ENCODE data around the gene ATOH8.

The ATOH8 gene

GRCh38 chr2:85737481-85737880 is 16.3 kb upstream of the ATOH8 start:
- TF ChIP-seq YY1 (IDR thresholded peaks at IDR 0.05; ENCODE audit: insufficient read depth, insufficient read length), result no peak
- TF ChIP-seq ZNF274 (IDR thresholded peaks at IDR 0.05; ENCODE audit: low read depth, low read length), result no peak
- no peak for TF ChIP-seq SUZ12 (IDR thresholded peaks at IDR 0.05; ENCODE audit: extremely low read depth, insufficient read depth, insufficient read length)
- H3K4me1 ChIP-seq (ENCODE audit: insufficient read depth, insufficient read length), result peaks cover 4% of the 10 kb centered on the region

DNA sequence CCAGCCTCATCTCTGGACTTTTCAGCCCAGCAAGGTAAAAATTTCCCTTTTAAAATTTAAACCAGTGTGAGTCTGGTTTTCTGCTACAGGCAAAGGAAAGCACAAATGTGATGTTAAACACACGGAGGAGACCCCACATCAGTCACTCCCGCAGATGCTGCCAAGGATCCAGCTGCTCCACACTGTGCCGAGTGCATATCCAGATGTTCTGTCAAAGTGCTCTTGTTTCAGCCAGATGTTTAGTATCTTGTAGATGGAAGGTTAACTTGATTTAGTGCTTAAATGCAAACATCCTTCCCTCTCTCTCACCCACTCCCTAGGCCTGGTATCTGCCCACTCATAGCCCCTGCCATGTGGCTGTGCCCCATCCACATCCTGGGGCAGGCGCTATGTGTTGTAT is 15.8 kb upstream of the ATOH8 start:
- no peak overlapping the region for H3K9ac ChIP-seq (ENCODE audit: insufficient read length, low read depth)
- no peaks in the 10 kb centered on the region for H3K36me3 ChIP-seq (ENCODE audit: insufficient read depth, insufficient read length, low read length)
- peaks cover 4% of the 10 kb centered on the region for H3K4me1 ChIP-seq (ENCODE audit: insufficient read depth, insufficient read length)
- H3K27me3 ChIP-seq (ENCODE audit: insufficient read depth, insufficient read length), result peaks cover 4% of the 10 kb centered on the region
- H3K9me3 ChIP-seq (ENCODE audit: insufficient read depth, low read length), result no peaks in the 10 kb centered on the region
- no peak for DNase-seq (ENCODE audit: low read depth, low spot score)
- H3K4me3 ChIP-seq (ENCODE audit: insufficient read length, low read depth), result no peak overlapping the region
- TF ChIP-seq SUZ12 (IDR thresholded peaks at IDR 0.05; ENCODE audit: extremely low read depth, insufficient read depth, insufficient read length) (no peak), YY1 (IDR thresholded peaks at IDR 0.05; ENCODE audit: insufficient read depth, insufficient read length) (no peak), ZNF274 (IDR thresholded peaks at IDR 0.05; ENCODE audit: low read depth, low read length) (no peak)

More at GRCh38 chr2:85737481-85737880, 16.3 kb upstream of the ATOH8 start:
- H3K4me3 ChIP-seq (ENCODE audit: insufficient read length, low read depth), result no peak overlapping the region
- no peaks in the 10 kb centered on the region for H3K9me3 ChIP-seq (ENCODE audit: insufficient read depth, low read length)
- no peak for DNase-seq (ENCODE audit: low read depth, low spot score)
- no peak overlapping the region for H3K9ac ChIP-seq (ENCODE audit: insufficient read length, low read depth)
- peaks cover 4% of the 10 kb centered on the region for H3K27me3 ChIP-seq (ENCODE audit: insufficient read depth, insufficient read length)
- H3K36me3 ChIP-seq (ENCODE audit: insufficient read depth, insufficient read length, low read length), result no peaks in the 10 kb centered on the region

DNA sequence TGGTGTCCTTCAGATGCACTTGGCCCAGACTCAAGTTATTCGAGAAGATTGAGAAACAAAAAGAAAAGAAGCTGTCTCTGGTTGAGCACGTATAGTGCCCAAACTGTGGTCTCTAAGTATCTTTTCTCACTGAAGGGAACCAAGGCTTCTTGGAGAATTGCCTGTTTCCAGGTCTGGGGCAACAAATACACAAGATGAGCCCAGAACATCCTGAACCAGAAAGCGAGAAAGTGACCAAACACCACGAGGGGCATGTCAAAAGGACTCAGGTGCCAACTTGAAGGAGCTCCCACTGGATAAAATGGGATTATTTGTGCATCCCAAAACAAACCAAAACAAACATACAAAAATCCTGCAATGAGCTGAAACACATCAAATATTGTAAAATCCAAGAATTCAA is 13.6 kb upstream of the ATOH8 start:
- DNase-seq (ENCODE audit: low read depth, low spot score), result no peak
- Histone ChIP-seq H3K4me1 (ENCODE audit: insufficient read depth, insufficient read length) (peaks cover 4% of the 10 kb centered on the region), H3K27me3 (ENCODE audit: insufficient read depth, insufficient read length) (peaks cover 4% of the 10 kb centered on the region), H3K9ac (ENCODE audit: insufficient read length, low read depth) (no peak overlapping the region), H3K36me3 (ENCODE audit: insufficient read depth, insufficient read length, low read length) (no peaks in the 10 kb centered on the region), H3K4me3 (ENCODE audit: insufficient read length, low read depth) (no peak overlapping the region), H3K9me3 (ENCODE audit: insufficient read depth, low read length) (no peaks in the 10 kb centered on the region)
- TF ChIP-seq SUZ12 (IDR thresholded peaks at IDR 0.05; ENCODE audit: extremely low read depth, insufficient read depth, insufficient read length) (no peak), YY1 (IDR thresholded peaks at IDR 0.05; ENCODE audit: insufficient read depth, insufficient read length) (no peak), ZNF274 (IDR thresholded peaks at IDR 0.05; ENCODE audit: low read depth, low read length) (no peak)

- Histone ChIP-seq H3K9ac (ENCODE audit: insufficient read length, low read depth) (no peak overlapping the region), H3K36me3 (ENCODE audit: insufficient read depth, insufficient read length, low read length) (no peaks in the 10 kb centered on the region), H3K4me1 (ENCODE audit: insufficient read depth, insufficient read length) (peaks cover 4% of the 10 kb centered on the region), H3K27me3 (ENCODE audit: insufficient read depth, insufficient read length) (peaks cover 4% of the 10 kb centered on the region), H3K4me3 (ENCODE audit: insufficient read length, low read depth) (no peak overlapping the region), H3K9me3 (ENCODE audit: insufficient read depth, low read length) (no peaks in the 10 kb centered on the region)
- DNase-seq (ENCODE audit: low read depth, low spot score), result no peak
- TF ChIP-seq SUZ12 (IDR thresholded peaks at IDR 0.05; ENCODE audit: extremely low read depth, insufficient read depth, insufficient read length), result no peak
- no peak for TF ChIP-seq YY1 (IDR thresholded peaks at IDR 0.05; ENCODE audit: insufficient read depth, insufficient read length)
- no peak for TF ChIP-seq ZNF274 (IDR thresholded peaks at IDR 0.05; ENCODE audit: low read depth, low read length)
Measured at GRCh38 chr2:85741211-85741832, 12.5 kb upstream of the ATOH8 start.

- no peak overlapping the region for H3K4me3 ChIP-seq (ENCODE audit: insufficient read length, low read depth)
- no peak for DNase-seq (ENCODE audit: low read depth, low spot score)
- peaks cover 4% of the 10 kb centered on the region for H3K27me3 ChIP-seq (ENCODE audit: insufficient read depth, insufficient read length)
- TF ChIP-seq SUZ12 (IDR thresholded peaks at IDR 0.05; ENCODE audit: extremely low read depth, insufficient read depth, insufficient read length), result no peak
- no peak for TF ChIP-seq ZNF274 (IDR thresholded peaks at IDR 0.05; ENCODE audit: low read depth, low read length)
- TF ChIP-seq YY1 (IDR thresholded peaks at IDR 0.05; ENCODE audit: insufficient read depth, insufficient read length), result no peak
- H3K9me3 ChIP-seq (ENCODE audit: insufficient read depth, low read length), result no peaks in the 10 kb centered on the region
- H3K36me3 ChIP-seq (ENCODE audit: insufficient read depth, insufficient read length, low read length), result no peaks in the 10 kb centered on the region
- H3K9ac ChIP-seq (ENCODE audit: insufficient read length, low read depth), result no peak overlapping the region
- H3K4me1 ChIP-seq (ENCODE audit: insufficient read depth, insufficient read length), result peaks cover 4% of the 10 kb centered on the region
Measured at GRCh38 chr2:85741833-85742455, 11.8 kb upstream of the ATOH8 start.

DNA sequence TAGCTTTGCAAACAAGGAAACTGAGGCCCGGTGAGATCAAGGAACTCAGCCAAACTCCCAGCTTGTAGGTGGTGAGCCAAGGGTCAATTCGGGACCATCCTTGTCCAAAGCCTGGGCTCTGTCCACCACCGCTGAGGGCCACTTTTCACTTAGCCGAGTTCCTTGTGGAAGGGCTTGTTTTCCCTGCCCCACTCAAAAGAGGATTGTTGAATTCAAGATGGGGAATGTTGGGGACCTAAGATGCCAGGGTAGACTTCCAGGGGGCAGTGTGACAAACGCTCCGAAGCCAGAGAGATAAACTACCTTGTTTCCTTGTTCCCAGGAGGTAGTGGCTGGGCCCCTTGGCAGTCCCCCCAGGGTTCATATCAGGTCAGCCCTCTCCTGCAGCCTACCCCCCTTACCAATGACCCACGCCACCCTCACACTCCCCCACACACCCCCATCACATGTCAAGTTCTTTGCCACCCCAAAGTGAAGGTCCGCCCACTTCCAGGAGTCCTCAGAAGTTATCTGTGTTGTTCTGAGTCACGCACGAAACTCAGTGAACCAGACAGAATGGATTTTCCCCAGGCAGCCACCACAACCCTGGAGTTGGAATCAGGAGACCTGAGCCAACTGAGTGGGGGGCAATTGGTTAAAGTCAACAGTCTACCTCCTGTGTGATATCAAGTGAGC is 10.3 kb upstream of the ATOH8 start:
- no peak for DNase-seq (ENCODE audit: low read depth, low spot score)
- Histone ChIP-seq H3K36me3 (ENCODE audit: insufficient read depth, insufficient read length, low read length) (no peaks in the 10 kb centered on the region), H3K4me3 (ENCODE audit: insufficient read length, low read depth) (no peak overlapping the region), H3K27me3 (ENCODE audit: insufficient read depth, insufficient read length) (peaks cover 4% of the 10 kb centered on the region), H3K9me3 (ENCODE audit: insufficient read depth, low read length) (no peaks in the 10 kb centered on the region), H3K9ac (ENCODE audit: insufficient read length, low read depth) (no peak overlapping the region), H3K4me1 (ENCODE audit: insufficient read depth, insufficient read length) (peaks cover 4% of the 10 kb centered on the region)
- TF ChIP-seq SUZ12 (IDR thresholded peaks at IDR 0.05; ENCODE audit: extremely low read depth, insufficient read depth, insufficient read length), result no peak
- no peak for TF ChIP-seq YY1 (IDR thresholded peaks at IDR 0.05; ENCODE audit: insufficient read depth, insufficient read length)
- no peak for TF ChIP-seq ZNF274 (IDR thresholded peaks at IDR 0.05; ENCODE audit: low read depth, low read length)

GRCh38 chr2:85744055-85744454 is 9.7 kb upstream of the ATOH8 start:
- H3K9ac ChIP-seq (ENCODE audit: insufficient read length, low read depth), result no peak overlapping the region
- no peaks in the 10 kb centered on the region for H3K36me3 ChIP-seq (ENCODE audit: insufficient read depth, insufficient read length, low read length)
- no peak for TF ChIP-seq ZNF274 (IDR thresholded peaks at IDR 0.05; ENCODE audit: low read depth, low read length)
- no peak for TF ChIP-seq SUZ12 (IDR thresholded peaks at IDR 0.05; ENCODE audit: extremely low read depth, insufficient read depth, insufficient read length)
- no peak for TF ChIP-seq YY1 (IDR thresholded peaks at IDR 0.05; ENCODE audit: insufficient read depth, insufficient read length)
- H3K4me3 ChIP-seq (ENCODE audit: insufficient read length, low read depth), result no peak overlapping the region
- no peaks in the 10 kb centered on the region for H3K9me3 ChIP-seq (ENCODE audit: insufficient read depth, low read length)
- H3K27me3 ChIP-seq (ENCODE audit: insufficient read depth, insufficient read length), result peaks cover 4% of the 10 kb centered on the region
- H3K4me1 ChIP-seq (ENCODE audit: insufficient read depth, insufficient read length), result peaks cover 4% of the 10 kb centered on the region
- no peak for DNase-seq (ENCODE audit: low read depth, low spot score)

All from NT2/D1 (cell line).